HepG2 (cell line): ENCODE results near the gene NKD1. TPM values are rescaled to one million over a fixed set of nuclear protein-coding genes. Genes with fewer than 3 reads are reported as not detected.
A peak's percentile ranks its signal among the peaks of the same experiment; 100 is the strongest.

Experiments
- AHR ChIP-seq: IDR thresholded peaks from 2 replicates; pipeline ENCODE4 v1.6.1; 2018; ENCODE audit warnings: missing genetic modification reagents, missing compliant biosample characterization
- HCFC1 ChIP-seq: fragments of 150-350 bp; IDR thresholded peaks from 2 replicates; pipeline ENCODE4 v1.6.1; 2014; ENCODE audit warnings: low read depth, low read length
- HMG20A ChIP-seq: IDR thresholded peaks from 2 replicates; pipeline ENCODE4 v1.6.1; 2016; ENCODE audit warnings: borderline replicate concordance
- JARID2 ChIP-seq: sonication (generic); formaldehyde crosslinking; IDR thresholded peaks from 2 replicates; pipeline ENCODE4 v1.8.1; 2023; ENCODE audit warnings: missing genetic modification reagents, inconsistent platforms; ENCODE audit not compliant: insufficient replicate concordance
- MAFK ChIP-seq, 2 experiments: IDR thresholded peaks in 1 of 2; conservative IDR thresholded peaks in 1 of 2; 2 replicates each; pipeline ENCODE4 v1.6.1; 2011; ENCODE audit warnings: improper control_type of control experiment in 2 of 2, low read length in 2 of 2
- RFXAP ChIP-seq: sonication (generic); formaldehyde crosslinking; IDR thresholded peaks from 2 replicates; pipeline ENCODE4 v1.4.0; 2020; ENCODE audit warnings: missing genetic modification reagents, borderline replicate concordance
- TCF7L2 ChIP-seq: IDR thresholded peaks from 2 replicates; pipeline ENCODE4 v1.6.1; 2011; ENCODE audit warnings: mild to moderate bottlenecking, low read depth, low read length, moderate library complexity
- ZBTB26 ChIP-seq: IDR thresholded peaks from 2 replicates; pipeline ENCODE4 v1.6.1; 2016; ENCODE audit warnings: missing compliant biosample characterization, missing genetic modification reagents, borderline replicate concordance
- ZMAT3 ChIP-seq: sonication (generic); formaldehyde crosslinking; conservative IDR thresholded peaks from 2 replicates; pipeline ENCODE4 v1.7.0; 2021; ENCODE audit warnings: missing genetic modification reagents
- ZNF263 ChIP-seq: sonication (generic); formaldehyde crosslinking; IDR thresholded peaks from 2 replicates; pipeline ENCODE4 v1.4.0; 2020; ENCODE audit warnings: missing genetic modification reagents
- ZNF564 ChIP-seq: sonication (generic); formaldehyde crosslinking; IDR thresholded peaks from 2 replicates; pipeline ENCODE4 v1.8.1; 2023; ENCODE audit warnings: mild to moderate bottlenecking, missing genetic modification reagents
- ZNF678 ChIP-seq: sonication (generic); formaldehyde crosslinking; IDR thresholded peaks from 2 replicates; pipeline ENCODE4 v1.4.0; 2020; ENCODE audit warnings: mild to moderate bottlenecking, missing genetic modification reagents
- ZNF883 ChIP-seq: sonication (generic); formaldehyde crosslinking; IDR thresholded peaks from 2 replicates; pipeline ENCODE4 v1.5.1; 2020; ENCODE audit warnings: mild to moderate bottlenecking, missing genetic modification reagents; ENCODE audit errors: not compliant biosample characterization
- polyA plus RNA-seq, 8 experiments: library from polyadenylated mRNA; depleted of rRNA in 3 of 8; stranded (reverse) in 7 of 8; unstranded in 1 of 8; fragments of >200 nt; fragmentation: Illumina TruSeq in 4 of 8; extraction: Trizol in 4 of 8; gene quantifications; 2 replicates each; pipeline versions ENCODE4 v1.2.1 to v1.2.3, GENCODE V29; 2011 to 2016; ENCODE audit warnings: low read depth in 4 of 8, missing spikeins in 1 of 8, mixed read lengths in 1 of 8; ENCODE audit not compliant: insufficient read depth in 1 of 8
- total RNA-seq, 5 experiments: library from RNA; depleted of rRNA; stranded (reverse); fragments of >200 nt; fragmentation: Illumina TruSeq; extraction: Trizol; gene quantifications; 2 replicates each; pipeline ENCODE4 v1.2.3, GENCODE V29; 2016; ENCODE audit warnings: low read depth in 1 of 5
- TF ChIP-seq, protein P1 (sequence below), 2 experiments: IDR thresholded peaks; 2 replicates each; pipeline ENCODE4 v1.6.1; 2011 to 2012; ENCODE audit warnings: low read length in 2 of 2, borderline replicate concordance in 1 of 2, low read depth in 1 of 2, mild to moderate bottlenecking in 1 of 2, moderate library complexity in 1 of 2
- TF ChIP-seq, protein P2 (sequence below): IDR thresholded peaks from 2 replicates; pipeline ENCODE4 v1.4.0; 2020; ENCODE audit warnings: mild to moderate bottlenecking, missing genetic modification reagents
- TF ChIP-seq, protein P3 (sequence below): sonication (generic); formaldehyde crosslinking; IDR thresholded peaks from 2 replicates; pipeline ENCODE4 v1.5.0; 2020; ENCODE audit warnings: mild to moderate bottlenecking, missing genetic modification reagents

The NKD1 gene
- total and polyA plus RNA-seq, 2 of the 13 experiments (the other 11 are each of a cell fraction or from before 2014, with no cell fraction given): 70.4 to 121 TPM

GRCh38 chr16:50530277-50531236 lies 17.6 kb upstream of the NKD1 start (continued):
- TF ChIP-seq JARID2 (no peak), ZNF263 (CRISPR knock-in tag) (peak; percentile 75), AHR (CRISPR knock-in tag) (peak; percentile 94), HCFC1 (no peak), ZMAT3 (CRISPR knock-in tag) (peak; percentile 81), RFXAP (CRISPR knock-in tag) (peak; percentile 91), ZNF678 (no peak), ZNF564 (CRISPR knock-in tag) (peak; percentile 89; the same call in 1 of the 2 replicates), ZNF883 (CRISPR knock-in tag) (no peak), ZBTB26 (peak; percentile 70; the same call in 1 of the 2 replicates), TCF7L2 (no peak; the same call in 1 of the 2 replicates), HMG20A (CRISPR knock-in tag) (peak; percentile 86), MAFK (conservative IDR thresholded peaks at IDR 0.05 in 1 of 2, IDR thresholded peaks at IDR 0.05 in 1 of 2; ENCODE audit: low read length in 2 of 2) (0 out of 4 replicates have a peak, but pooled peaks of 1 of the 2 experiments have one; percentile 11)
- TF ChIP-seq, protein P1, sequence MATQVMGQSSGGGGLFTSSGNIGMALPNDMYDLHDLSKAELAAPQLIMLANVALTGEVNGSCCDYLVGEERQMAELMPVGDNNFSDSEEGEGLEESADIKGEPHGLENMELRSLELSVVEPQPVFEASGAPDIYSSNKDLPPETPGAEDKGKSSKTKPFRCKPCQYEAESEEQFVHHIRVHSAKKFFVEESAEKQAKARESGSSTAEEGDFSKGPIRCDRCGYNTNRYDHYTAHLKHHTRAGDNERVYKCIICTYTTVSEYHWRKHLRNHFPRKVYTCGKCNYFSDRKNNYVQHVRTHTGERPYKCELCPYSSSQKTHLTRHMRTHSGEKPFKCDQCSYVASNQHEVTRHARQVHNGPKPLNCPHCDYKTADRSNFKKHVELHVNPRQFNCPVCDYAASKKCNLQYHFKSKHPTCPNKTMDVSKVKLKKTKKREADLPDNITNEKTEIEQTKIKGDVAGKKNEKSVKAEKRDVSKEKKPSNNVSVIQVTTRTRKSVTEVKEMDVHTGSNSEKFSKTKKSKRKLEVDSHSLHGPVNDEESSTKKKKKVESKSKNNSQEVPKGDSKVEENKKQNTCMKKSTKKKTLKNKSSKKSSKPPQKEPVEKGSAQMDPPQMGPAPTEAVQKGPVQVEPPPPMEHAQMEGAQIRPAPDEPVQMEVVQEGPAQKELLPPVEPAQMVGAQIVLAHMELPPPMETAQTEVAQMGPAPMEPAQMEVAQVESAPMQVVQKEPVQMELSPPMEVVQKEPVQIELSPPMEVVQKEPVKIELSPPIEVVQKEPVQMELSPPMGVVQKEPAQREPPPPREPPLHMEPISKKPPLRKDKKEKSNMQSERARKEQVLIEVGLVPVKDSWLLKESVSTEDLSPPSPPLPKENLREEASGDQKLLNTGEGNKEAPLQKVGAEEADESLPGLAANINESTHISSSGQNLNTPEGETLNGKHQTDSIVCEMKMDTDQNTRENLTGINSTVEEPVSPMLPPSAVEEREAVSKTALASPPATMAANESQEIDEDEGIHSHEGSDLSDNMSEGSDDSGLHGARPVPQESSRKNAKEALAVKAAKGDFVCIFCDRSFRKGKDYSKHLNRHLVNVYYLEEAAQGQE (IDR thresholded peaks at IDR 0.05; ENCODE audit: borderline replicate concordance in 1 of 2, low read depth in 1 of 2, low read length in 2 of 2): peak in 1 of 2 experiments; percentile 61; a peak in 2 of 4 replicates
- TF ChIP-seq, protein P2, sequence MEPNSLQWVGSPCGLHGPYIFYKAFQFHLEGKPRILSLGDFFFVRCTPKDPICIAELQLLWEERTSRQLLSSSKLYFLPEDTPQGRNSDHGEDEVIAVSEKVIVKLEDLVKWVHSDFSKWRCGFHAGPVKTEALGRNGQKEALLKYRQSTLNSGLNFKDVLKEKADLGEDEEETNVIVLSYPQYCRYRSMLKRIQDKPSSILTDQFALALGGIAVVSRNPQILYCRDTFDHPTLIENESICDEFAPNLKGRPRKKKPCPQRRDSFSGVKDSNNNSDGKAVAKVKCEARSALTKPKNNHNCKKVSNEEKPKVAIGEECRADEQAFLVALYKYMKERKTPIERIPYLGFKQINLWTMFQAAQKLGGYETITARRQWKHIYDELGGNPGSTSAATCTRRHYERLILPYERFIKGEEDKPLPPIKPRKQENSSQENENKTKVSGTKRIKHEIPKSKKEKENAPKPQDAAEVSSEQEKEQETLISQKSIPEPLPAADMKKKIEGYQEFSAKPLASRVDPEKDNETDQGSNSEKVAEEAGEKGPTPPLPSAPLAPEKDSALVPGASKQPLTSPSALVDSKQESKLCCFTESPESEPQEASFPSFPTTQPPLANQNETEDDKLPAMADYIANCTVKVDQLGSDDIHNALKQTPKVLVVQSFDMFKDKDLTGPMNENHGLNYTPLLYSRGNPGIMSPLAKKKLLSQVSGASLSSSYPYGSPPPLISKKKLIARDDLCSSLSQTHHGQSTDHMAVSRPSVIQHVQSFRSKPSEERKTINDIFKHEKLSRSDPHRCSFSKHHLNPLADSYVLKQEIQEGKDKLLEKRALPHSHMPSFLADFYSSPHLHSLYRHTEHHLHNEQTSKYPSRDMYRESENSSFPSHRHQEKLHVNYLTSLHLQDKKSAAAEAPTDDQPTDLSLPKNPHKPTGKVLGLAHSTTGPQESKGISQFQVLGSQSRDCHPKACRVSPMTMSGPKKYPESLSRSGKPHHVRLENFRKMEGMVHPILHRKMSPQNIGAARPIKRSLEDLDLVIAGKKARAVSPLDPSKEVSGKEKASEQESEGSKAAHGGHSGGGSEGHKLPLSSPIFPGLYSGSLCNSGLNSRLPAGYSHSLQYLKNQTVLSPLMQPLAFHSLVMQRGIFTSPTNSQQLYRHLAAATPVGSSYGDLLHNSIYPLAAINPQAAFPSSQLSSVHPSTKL (CRISPR knock-in tag): peak; percentile 98
- TF ChIP-seq, protein P3, sequence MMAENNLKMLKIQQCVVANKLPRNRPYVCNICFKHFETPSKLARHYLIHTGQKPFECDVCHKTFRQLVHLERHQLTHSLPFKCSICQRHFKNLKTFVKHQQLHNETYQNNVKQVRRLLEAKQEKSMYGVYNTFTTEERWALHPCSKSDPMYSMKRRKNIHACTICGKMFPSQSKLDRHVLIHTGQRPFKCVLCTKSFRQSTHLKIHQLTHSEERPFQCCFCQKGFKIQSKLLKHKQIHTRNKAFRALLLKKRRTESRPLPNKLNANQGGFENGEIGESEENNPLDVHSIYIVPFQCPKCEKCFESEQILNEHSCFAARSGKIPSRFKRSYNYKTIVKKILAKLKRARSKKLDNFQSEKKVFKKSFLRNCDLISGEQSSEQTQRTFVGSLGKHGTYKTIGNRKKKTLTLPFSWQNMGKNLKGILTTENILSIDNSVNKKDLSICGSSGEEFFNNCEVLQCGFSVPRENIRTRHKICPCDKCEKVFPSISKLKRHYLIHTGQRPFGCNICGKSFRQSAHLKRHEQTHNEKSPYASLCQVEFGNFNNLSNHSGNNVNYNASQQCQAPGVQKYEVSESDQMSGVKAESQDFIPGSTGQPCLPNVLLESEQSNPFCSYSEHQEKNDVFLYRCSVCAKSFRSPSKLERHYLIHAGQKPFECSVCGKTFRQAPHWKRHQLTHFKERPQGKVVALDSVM (CRISPR knock-in tag): peak; percentile 62; the same call in 1 of the 2 replicates
